K562 (cell line): ENCODE measurements around the gene ACTR3C. TPM values are rescaled to one million over a fixed set of nuclear protein-coding genes. Genes with fewer than 3 reads are reported as not detected.

ENCODE experiments used
- ESRRB ChIP-seq: fragments of 250-450 bp; sonication (Bioruptor Pico); IDR thresholded peaks from 2 replicates; pipeline ENCODE4 v1.5.0; 2020; ENCODE audit warnings: mild to moderate bottlenecking, moderate library complexity, borderline replicate concordance
- EWSR1 ChIP-seq: fragments of 450-650 bp; IDR thresholded peaks from 2 replicates; pipeline ENCODE4 v1.6.1; 2018; ENCODE audit warnings: borderline replicate concordance, mild to moderate bottlenecking, low read depth, moderate library complexity; ENCODE audit not compliant: partially characterized antibody
- ZNF23 ChIP-seq: fragments of 250-450 bp; sonication (Bioruptor Pico); IDR thresholded peaks from 2 replicates; pipeline ENCODE4 v1.4.0; 2020; ENCODE audit warnings: mild to moderate bottlenecking
- polyA plus RNA-seq, 8 experiments: library from polyadenylated mRNA; depleted of rRNA in 4 of 8; stranded (reverse) in 5 of 8; unstranded in 3 of 8; fragments of >200 nt; fragmentation: Nextera tagmentation in 2 of 8; fragmentation: Illumina TruSeq in 1 of 8; extraction: Ambion mirVana in 2 of 8; extraction: Trizol in 1 of 8; gene quantifications; 2 replicates each; pipeline versions ENCODE4 v1.2.1 to v1.2.3, GENCODE V29; 2011 to 2014; ENCODE audit warnings: inconsistent platforms in 1 of 8, missing spikeins in 1 of 8
- total RNA-seq, 7 experiments: library from RNA; depleted of rRNA in 6 of 7; stranded (reverse); fragments of >200 nt in 6 of 7; fragmentation: Illumina TruSeq in 2 of 7; extraction: Trizol in 2 of 7; gene quantifications; 2 replicates each; pipeline versions ENCODE4 v1.2.1 to v1.2.3, GENCODE V29; 2011 to 2021; ENCODE audit warnings: low replicate concordance in 1 of 7
- TF ChIP-seq, protein P1 (sequence below), 2 experiments: fragments of 450-650 bp; formaldehyde crosslinking in 1 of 2; IDR thresholded peaks; 2 replicates each; pipeline versions ENCODE4 v1.4.0 to v1.6.1; 2014 to 2020; ENCODE audit warnings: mild to moderate bottlenecking in 2 of 2, borderline replicate concordance in 1 of 2, low read depth in 1 of 2
- TF ChIP-seq, protein P2 (sequence below): fragments of 450-650 bp; IDR thresholded peaks from 2 replicates; pipeline ENCODE4 v1.6.1; 2017; ENCODE audit warnings: mild to moderate bottlenecking, moderate library complexity
- TF ChIP-seq, protein P3 (sequence below): fragments of 250-450 bp; sonication (Bioruptor Pico); IDR thresholded peaks from 2 replicates; pipeline ENCODE4 v1.4.0; 2020; ENCODE audit warnings: mild to moderate bottlenecking

Gene ACTR3C
- total and polyA plus RNA-seq, 9 of the 15 experiments (the other 6 are each of a cell fraction or from before 2014, with no cell fraction given), result 9.0 to 35.4 (median 13.3) TPM

DNA sequence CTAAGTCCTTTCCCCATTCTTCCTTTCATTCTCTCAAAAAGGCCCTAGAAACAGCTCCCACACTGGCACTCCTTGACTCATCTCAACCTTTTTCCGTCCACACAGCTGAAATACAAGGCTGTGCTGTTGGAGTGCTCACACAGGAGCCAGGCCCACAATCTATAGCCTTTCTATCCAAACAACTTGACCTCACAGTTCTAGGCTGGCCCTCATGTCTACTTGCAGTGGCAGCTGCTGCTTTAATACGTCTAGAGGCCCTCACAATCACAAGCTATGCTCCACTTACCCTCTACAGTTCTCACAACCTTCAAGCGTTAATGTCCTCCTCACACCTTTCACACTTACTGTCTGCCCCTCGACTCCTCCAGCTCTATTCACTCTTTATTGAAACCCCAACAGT, 12.2 kb downstream of the ACTR3C start (continued):
- TF ChIP-seq, protein P1, sequence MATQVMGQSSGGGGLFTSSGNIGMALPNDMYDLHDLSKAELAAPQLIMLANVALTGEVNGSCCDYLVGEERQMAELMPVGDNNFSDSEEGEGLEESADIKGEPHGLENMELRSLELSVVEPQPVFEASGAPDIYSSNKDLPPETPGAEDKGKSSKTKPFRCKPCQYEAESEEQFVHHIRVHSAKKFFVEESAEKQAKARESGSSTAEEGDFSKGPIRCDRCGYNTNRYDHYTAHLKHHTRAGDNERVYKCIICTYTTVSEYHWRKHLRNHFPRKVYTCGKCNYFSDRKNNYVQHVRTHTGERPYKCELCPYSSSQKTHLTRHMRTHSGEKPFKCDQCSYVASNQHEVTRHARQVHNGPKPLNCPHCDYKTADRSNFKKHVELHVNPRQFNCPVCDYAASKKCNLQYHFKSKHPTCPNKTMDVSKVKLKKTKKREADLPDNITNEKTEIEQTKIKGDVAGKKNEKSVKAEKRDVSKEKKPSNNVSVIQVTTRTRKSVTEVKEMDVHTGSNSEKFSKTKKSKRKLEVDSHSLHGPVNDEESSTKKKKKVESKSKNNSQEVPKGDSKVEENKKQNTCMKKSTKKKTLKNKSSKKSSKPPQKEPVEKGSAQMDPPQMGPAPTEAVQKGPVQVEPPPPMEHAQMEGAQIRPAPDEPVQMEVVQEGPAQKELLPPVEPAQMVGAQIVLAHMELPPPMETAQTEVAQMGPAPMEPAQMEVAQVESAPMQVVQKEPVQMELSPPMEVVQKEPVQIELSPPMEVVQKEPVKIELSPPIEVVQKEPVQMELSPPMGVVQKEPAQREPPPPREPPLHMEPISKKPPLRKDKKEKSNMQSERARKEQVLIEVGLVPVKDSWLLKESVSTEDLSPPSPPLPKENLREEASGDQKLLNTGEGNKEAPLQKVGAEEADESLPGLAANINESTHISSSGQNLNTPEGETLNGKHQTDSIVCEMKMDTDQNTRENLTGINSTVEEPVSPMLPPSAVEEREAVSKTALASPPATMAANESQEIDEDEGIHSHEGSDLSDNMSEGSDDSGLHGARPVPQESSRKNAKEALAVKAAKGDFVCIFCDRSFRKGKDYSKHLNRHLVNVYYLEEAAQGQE (IDR thresholded peaks at IDR 0.05; ENCODE audit: borderline replicate concordance), result no peak
- TF ChIP-seq, protein P1 (CRISPR knock-in tag; IDR thresholded peaks at IDR 0.05; ENCODE audit: low read depth), result no peak
- TF ChIP-seq ESRRB (CRISPR knock-in tag) (no peak), ZNF23 (CRISPR knock-in tag) (no peak), EWSR1 (no peak)
- TF ChIP-seq, protein P2, sequence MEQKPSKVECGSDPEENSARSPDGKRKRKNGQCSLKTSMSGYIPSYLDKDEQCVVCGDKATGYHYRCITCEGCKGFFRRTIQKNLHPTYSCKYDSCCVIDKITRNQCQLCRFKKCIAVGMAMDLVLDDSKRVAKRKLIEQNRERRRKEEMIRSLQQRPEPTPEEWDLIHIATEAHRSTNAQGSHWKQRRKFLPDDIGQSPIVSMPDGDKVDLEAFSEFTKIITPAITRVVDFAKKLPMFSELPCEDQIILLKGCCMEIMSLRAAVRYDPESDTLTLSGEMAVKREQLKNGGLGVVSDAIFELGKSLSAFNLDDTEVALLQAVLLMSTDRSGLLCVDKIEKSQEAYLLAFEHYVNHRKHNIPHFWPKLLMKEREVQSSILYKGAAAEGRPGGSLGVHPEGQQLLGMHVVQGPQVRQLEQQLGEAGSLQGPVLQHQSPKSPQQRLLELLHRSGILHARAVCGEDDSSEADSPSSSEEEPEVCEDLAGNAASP, result no peak
- TF ChIP-seq, protein P3, sequence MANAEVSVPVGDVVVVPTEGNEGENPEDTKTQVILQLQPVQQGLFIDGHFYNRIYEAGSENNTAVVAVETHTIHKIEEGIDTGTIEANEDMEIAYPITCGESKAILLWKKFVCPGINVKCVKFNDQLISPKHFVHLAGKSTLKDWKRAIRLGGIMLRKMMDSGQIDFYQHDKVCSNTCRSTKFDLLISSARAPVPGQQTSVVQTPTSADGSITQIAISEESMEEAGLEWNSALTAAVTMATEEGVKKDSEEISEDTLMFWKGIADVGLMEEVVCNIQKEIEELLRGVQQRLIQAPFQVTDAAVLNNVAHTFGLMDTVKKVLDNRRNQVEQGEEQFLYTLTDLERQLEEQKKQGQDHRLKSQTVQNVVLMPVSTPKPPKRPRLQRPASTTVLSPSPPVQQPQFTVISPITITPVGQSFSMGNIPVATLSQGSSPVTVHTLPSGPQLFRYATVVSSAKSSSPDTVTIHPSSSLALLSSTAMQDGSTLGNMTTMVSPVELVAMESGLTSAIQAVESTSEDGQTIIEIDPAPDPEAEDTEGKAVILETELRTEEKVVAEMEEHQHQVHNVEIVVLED (CRISPR knock-in tag), result no peak
